Spleen (tissue), 7 donors: ENCODE data around the gene DMWD.

Experiments used
- CTCF ChIP-seq, 11 experiments: fragments of 200-600 bp in 7 of 11; fragments of 450-650 bp in 4 of 11; sonication (generic) in 4 of 11; IDR thresholded peaks in 8 of 11; conservative IDR thresholded peaks in 3 of 11; 1 replicate in 7 of 11; 2 replicates in 4 of 11; pipeline versions ENCODE4 v1.4.0 to v1.8.0; 2016 to 2021; ENCODE audit warnings: antibody characterized with exemption in 11 of 11, inconsistent platforms in 4 of 11, mild to moderate bottlenecking in 1 of 11
- POLR2A ChIP-seq, 3 donors: fragments of 450-650 bp; IDR thresholded peaks; one replicate each; pipeline ENCODE4 v1.5.1; 2017; ENCODE audit warnings: antibody characterized with exemption in 3 of 3, mild to moderate bottlenecking in 1 of 3
- donor health status: DM: no; HTN: no; CAD: no; lungs with moderate emphysema.
- donor health status: DM: no; HTN: no; CAD: no.
- donor health status: DM: no; HTN: no; CAD: no.

- TF ChIP-seq CTCF (IDR thresholded peaks at IDR 0.05 in 8 of 11, conservative IDR thresholded peaks at IDR 0.05 in 3 of 11) (no peak), POLR2A (IDR thresholded peaks at IDR 0.05) (no peak)
Measured at GRCh38 chr19:45812297-45812696, 19.7 kb upstream of the DMWD start.
